ENCODE measurements around the gene CTDSPL. TPM values are rescaled to one million over a fixed set of nuclear protein-coding genes. Genes with fewer than 3 reads are reported as not detected.
"Not testable (repeated sequence)": the region's sequence is repeated elsewhere in the genome, so short reads cannot be mapped to it uniquely, and the experiment has no call there.

Gene CTDSPL, protein sequence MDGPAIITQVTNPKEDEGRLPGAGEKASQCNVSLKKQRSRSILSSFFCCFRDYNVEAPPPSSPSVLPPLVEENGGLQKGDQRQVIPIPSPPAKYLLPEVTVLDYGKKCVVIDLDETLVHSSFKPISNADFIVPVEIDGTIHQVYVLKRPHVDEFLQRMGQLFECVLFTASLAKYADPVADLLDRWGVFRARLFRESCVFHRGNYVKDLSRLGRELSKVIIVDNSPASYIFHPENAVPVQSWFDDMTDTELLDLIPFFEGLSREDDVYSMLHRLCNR
- 10 to 100 TPM; 29.8 to 50.2 (median 36.9) TPM for polyA plus RNA-seq (ENCODE audit: insufficient read length in 10 of 10)
- long read RNA-seq, donor 1, full-length matches to known transcripts: 9 of 23 reads
- long read RNA-seq, donor 1, partial matches to known transcripts: 14 of 23 reads
- long read RNA-seq, donor 1, other reads (novel, unspliced or antisense): 0 of 23 reads
- long read RNA-seq, donor 2, full-length matches to known transcripts: 7 of 12 reads
- long read RNA-seq, donor 2, partial matches to known transcripts: 5 of 12 reads
- long read RNA-seq, donor 2, other reads (novel, unspliced or antisense): 0 of 12 reads
- long read RNA-seq, donor 3: 0 reads
- long read RNA-seq, donor 4, full-length matches to known transcripts: 5 of 5 reads
- long read RNA-seq, donor 4, partial matches to known transcripts: 0 of 5 reads
- long read RNA-seq, donor 4, other reads (novel, unspliced or antisense): 0 of 5 reads
- long read RNA-seq, donor 5, full-length matches to known transcripts: 7 of 13 reads
- long read RNA-seq, donor 5, partial matches to known transcripts: 6 of 13 reads
- long read RNA-seq, donor 5, other reads (novel, unspliced or antisense): 0 of 13 reads
- long read RNA-seq, donor 6, full-length matches to known transcripts: 4 of 34 reads
- long read RNA-seq, donor 6, partial matches to known transcripts: 30 of 34 reads
- long read RNA-seq, donor 6, other reads (novel, unspliced or antisense): 0 of 34 reads
- long read RNA-seq, donor 7, full-length matches to known transcripts: 13 of 13 reads
- long read RNA-seq, donor 7, partial matches to known transcripts: 0 of 13 reads
- long read RNA-seq, donor 7, other reads (novel, unspliced or antisense): 0 of 13 reads
- long read RNA-seq, donor 8, full-length matches to known transcripts: 3 of 3 reads
- long read RNA-seq, donor 8, partial matches to known transcripts: 0 of 3 reads
- long read RNA-seq, donor 8, other reads (novel, unspliced or antisense): 0 of 3 reads
- long read RNA-seq, donor 9, full-length matches to known transcripts: 5 of 5 reads
- long read RNA-seq, donor 9, partial matches to known transcripts: 0 of 5 reads
- long read RNA-seq, donor 9, other reads (novel, unspliced or antisense): 0 of 5 reads

DNA sequence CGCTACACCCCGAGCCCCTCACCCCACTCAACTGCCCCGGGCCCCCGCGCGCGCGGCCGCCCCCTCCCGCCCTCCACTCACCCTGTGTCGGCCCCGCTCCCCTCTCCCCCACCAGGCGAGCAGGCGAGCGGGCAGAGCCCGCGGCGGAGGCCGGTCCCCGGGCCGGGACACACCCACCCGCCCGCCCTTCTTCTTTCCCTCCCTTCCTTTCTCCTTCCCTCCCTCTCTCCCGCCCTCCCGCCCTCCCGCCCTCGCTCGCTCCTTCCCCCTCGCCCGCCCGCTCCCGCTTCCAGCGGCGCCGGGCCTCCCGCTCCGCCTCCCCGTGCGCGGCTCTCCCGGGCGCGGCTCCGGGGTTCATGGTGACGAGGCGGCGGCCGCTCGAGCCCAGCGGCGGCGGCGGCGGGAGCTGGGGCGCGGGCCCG lies at the start of gene CTDSPL:
TSS of gene CTDSPL (plus strand) at position 261 of the 422 bp plus-strand sequence. CDS start 320 bp downstream, outside the sequence.
- peak; percentile 42 to 75 (median 66) for DNase-seq

DNA sequence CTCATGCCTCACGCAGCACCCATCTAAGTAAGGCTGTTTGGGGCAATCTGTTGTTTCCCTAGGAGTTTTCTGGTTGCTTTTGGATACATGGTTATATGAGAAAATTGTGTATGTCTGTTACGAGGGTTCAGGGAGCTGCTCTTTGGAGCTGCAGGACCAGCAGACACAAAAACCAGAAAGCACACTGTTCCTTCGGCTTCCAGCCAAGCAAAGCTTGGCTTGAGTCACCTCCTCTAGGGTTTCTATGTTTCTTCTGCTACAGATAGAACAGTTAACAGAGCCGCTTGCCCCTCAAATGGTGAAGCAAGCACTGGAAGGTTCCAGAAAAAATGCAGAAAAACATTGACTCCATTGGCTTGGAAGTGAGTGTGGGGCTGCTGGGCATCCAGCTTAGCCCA lies 49.2 kb upstream of the CTDSPL start:
- DNase-seq: peak in 2 of 3 donors; percentile 47 to 65

DNA sequence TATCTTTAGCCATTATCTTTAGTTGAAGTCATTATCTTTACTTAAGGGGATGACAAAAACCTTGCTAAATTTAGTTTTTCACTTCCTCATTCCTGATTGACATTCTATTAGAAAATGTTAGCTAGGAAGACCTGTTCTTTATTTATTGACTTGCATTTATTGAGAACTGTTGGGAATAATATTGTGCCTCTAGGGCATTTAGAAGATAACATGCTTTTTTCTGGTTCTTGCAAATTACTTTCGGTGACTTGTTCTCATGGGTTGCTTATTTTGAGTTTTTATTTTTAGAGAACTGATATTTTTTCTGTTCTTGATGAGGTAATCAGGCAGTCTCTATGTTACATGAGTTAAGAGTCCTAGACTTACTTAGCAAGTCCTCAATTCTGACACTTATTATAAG lies 48.3 kb upstream of the CTDSPL start:
- no peak for DNase-seq

DNA sequence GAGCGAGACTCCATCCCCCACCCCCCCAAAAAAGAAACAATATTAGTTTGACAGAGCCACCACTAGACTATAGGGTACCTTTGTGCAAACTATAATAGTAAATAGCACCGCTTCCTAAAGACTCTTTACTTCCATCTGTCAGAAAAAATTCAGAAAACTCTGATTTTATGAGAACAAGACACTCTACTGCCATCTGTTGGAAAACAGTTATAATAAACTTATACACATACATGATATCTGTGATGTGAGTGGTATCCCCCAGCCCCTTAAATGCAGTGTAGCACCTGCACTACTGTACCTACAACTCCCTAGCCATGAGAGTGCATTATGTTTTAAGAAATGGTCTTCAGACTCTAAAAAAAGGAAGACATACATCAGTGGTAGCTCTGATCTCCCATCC lies 47.1 kb upstream of the CTDSPL start:
- DNase-seq: no peak

DNA sequence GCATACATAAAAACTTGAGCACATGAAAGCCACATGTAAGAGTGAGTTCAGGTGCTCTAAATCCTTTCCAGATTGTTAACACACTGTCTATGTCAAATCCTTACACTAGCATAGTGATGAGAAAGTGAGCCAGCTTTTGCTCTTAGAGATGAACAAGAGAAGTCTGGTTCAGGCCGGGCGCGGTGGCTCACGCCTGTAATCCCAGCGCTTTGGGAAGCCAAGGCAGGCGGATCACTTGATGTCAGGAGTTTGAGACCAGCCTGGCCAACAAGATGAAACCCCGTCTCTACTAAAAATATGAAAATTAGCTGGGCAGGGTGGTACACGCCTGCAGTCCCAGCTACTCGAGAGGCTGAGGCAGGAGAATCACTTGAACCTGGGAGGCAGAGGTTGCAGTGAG lies 46.5 kb upstream of the CTDSPL start:
- not testable (repeated sequence) for DNase-seq

DNA sequence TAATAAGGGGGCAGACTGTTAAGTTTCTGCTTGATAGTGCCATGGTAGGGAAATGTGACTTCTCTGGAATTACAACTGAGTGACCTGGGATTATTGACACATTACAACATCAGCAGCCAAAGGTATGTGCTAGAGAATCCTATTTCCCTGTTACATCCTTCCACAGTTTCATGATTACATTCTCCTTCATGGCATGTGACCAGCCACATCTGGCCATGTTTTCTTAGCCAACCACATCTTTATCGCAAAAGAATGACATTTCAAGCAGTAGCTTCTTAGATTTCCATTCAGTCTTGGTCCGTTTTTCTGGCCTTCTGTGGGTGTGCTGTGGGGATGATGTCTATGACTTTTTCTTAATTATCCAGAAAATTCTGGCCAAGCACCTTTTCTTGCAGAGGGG lies 45.4 kb upstream of the CTDSPL start:
- DNase-seq: no peak

DNA sequence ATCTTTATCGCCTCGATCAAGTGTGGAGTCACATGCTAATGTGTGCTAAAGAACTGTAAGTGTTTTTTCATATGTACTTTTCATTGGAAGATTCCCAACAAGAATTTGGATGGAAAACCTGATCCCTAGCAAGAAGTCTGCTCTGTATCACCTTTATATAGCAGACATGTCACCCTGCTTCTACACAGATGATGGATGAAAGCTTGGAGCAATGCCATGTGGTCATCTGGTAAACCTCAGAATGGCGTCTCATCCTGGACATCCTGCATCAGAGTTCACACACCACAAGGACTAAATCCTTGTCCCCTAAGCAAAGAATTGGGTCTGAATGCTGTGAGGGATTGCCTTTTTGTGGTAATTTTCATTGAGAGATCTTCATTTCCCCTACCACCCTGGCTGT lies 42.1 kb upstream of the CTDSPL start:
- DNase-seq: no peak

DNA sequence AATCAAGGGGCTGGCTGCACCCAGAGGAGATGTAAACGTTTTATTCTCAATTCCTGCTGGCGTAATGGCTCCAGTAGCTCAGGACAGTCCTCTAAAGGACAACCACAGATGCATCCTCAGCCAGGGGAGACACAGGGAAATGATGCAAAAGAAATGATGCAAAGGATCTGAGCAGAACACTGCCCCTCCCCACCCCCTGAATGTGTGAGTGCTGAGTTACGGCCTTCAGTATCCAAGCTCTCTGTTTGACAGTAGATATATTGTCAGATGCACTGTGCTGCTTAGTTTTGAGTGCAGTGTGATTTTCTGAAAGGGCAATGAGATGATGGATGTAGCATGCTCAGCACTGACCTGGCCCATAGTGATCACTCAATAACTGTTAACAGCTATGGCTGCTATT lies 41.4 kb upstream of the CTDSPL start:
- no peak for DNase-seq

DNA sequence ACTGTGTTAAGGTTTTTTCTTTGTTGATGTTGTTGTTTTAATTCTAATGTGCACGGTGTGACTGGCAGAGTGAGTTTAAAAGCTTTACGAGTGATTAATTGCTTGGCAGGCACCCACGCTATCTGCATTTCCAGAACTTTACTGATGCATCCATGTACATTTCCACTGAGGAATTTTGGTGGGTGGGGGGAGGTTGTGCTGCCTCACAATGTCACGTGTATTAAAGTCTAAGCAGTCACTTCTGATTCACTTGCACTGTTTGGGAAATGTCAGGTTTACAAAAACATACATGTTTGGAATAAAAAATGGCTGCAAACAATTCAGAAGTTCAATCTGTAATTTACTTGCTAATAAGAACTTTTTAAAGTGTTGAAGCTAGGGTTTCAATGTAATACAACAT lies 38.5 kb upstream of the CTDSPL start:
- DNase-seq: no peak

DNA sequence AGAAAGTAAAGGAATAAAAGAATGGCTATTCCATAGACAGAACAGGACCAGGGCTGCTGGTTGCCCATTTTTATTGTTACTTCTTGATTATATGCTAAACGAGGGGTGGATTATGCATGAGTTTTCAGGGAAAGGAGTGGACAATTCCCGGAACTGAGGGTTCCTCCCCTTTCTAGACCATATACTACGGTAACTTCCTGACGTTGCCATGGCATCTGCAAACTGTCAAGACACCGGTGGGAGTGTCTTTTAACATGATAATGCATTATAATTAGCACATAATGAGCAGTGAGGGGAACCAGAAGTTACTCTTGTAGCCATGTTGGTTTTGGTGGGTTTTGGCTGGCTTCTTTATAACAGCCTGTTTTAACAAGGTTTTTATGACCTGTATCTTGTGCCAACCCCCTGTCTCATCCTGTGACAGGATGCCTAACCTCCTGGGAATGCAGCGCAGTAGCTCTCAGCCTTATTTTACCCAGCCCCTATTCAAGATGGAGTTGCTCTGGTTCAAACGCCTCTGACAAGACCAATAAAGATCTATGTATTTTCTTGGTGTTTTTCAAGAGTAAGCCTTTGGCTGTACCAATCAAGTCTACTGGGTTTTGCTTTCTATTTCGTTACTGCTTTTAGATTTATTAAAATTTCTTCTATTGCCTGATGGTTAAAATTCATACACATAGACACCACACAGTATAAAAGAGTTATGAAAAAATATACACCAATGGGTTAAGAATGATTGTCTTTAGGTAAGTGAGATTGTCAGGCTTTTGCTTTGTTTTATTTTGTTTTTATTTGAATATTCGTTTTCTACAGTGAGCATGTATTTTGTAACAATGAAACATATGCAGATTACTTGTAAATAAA lies 37.4 kb upstream of the CTDSPL start:
- no peak for DNase-seq

DNA sequence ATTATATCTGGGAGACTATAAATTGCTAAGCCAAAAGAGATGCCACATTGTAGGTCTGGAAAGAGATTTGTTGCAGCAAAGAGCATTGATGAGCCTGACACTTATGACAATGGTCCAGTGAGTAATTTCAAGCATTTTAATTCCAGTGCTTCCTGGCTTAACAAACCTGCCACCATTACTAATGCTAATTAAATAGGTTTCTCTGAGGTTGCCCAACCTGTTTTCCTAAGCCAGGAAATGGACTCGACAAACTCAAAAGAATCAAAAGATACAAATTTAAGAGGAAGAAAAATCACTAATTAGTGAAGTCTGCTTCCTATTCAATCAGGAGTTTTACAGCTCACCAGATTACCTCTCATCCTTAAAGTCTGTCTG lies 36.7 kb upstream of the CTDSPL start:
- DNase-seq: no peak

DNA sequence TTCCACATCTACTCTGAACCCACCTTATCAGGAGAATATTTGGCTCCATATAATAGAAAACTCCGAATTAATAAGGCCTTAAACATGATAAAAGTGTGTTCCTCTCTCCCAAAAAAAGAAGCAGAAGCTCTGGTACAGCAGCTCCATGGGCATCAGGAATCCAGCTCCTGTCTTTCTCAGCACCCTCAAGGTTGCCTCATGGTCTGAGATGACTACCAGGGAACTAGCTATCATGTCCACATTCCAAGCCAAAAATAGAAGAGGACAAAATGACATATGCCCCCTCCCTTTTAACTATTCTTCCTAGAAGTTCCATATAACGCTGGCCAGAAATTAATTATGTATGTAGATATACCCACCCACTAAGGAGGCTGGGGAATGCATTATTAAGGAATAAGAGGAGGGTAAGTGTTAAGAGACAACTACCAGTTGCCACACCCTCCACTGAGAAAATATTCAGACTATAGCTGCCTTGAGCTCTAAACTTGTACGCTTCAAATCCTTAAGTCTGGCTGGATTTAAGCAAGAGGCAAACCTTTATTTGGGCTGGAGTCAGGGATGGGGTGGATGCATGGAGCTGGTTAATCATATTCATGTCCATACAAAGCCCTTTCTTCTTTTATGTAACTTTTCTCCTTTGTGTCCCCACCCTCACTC lies 35.8 kb upstream of the CTDSPL start:
- DNase-seq: no peak

DNA sequence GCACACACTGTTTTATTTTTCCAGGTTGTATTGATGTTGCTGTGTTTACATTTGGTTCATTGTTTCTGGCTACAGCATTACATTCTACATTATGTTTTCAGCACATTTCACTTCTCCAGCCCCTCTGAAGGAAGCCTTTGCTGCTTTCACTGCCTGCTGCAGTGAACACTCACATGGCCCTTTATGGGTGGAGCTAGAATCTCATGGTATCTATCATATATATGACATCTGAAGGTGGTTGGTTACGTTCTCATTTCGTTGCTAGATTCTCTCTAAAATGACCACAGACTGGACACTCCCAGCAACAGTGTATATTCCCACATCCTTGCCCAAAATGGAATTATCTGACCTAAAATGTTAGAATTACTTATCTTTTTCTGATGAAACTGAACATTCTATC lies 35.2 kb upstream of the CTDSPL start:
- DNase-seq: no peak

DNA sequence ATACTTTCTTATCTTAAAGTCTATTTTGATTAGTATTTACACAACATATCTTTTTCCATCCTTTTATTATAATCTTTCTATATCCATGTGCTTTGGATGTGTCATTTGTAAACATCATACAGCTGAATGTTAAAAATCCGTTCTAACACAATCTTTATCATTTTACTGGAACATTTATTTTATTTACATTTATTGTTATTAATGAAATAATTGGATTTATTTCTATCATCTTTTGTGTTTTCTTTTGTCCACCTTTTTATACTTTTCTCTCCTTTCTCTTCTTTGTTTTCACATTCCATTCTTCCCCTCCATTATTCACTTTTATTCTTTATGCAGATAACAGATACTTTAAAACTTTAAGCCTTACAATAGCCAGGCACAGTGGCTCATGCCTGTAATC lies 34.7 kb upstream of the CTDSPL start:
- no peak for DNase-seq

DNA sequence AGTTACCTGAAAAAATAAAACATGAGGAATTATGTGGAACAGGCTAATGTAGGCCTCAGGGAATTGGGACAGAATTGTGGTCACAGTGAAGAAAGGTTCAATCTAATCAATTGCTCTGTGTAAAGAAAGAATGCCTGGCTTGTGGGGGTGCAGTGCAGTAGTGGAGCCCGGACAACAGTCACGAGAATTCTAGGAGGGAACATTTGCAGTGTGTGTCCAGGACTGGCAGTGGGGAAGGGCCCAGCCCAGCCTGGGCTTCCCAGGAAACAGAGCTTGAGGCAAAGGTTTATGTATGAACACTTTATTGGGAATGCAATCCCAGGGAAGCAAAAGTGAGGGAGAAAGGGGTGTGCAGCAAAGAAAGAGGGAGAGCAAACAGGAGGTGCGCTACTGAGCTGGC lies 29.2 kb upstream of the CTDSPL start:
- DNase-seq: no peak

DNA sequence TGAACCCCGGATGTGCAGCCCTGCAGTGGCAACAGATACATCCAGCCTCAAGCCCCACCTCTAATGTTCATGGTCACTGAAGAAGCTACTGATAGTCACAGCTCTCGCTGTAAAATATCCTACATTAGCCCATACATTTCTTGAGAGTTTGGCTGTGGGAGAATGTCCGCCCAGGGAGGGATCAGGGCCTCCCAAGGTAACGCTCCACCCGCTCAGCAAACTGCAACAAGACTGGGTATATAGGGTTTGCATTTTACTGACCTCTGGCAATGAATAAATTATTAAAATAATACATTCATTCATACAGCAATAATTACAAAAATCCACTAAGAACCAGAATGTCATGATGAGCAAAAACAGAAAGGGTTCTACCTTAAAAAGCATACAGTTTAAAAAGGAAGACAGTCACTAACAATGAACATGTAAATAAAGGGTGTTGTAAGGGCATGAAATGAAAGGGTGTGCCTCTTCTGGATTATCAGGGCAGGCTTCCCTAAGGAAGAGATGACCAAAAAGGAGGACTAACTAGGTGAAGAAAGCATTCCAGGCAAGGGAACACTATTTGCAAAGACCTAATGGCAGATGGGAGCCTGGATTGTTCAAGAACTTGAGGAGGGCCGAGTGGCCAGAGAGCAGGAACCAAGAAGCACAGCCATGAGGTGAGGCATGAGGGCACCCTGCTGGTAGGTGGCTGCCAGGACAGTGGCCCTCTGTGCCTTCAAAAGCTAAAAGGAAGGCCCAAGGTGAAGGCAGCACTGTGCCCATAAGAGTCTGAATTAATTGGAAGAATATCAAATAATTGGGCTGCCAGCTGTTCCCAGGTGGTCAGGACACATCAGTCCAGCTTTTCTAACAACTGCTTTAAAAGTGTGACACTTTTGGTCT lies 28.1 kb upstream of the CTDSPL start:
- no peak for DNase-seq

DNA sequence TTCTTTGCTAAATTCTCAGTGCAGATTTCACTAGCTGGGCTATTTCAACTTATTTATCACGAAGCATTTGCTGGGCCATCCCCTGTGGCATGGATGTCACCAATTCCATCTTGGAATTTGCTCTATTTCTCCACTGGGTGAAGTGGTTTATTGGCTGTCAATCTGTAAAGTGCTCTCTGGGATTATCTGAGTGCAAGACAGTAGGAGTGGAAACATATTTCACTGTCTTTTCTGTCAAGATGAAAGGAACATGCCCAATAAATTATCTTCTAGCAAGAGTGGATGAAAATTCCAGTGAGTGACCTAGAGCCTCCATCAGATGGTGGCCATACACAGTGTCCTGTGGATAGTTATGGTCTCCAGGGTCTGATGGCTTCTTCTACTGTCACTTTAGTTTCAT lies 25.1 kb upstream of the CTDSPL start:
- no peak for DNase-seq

DNA sequence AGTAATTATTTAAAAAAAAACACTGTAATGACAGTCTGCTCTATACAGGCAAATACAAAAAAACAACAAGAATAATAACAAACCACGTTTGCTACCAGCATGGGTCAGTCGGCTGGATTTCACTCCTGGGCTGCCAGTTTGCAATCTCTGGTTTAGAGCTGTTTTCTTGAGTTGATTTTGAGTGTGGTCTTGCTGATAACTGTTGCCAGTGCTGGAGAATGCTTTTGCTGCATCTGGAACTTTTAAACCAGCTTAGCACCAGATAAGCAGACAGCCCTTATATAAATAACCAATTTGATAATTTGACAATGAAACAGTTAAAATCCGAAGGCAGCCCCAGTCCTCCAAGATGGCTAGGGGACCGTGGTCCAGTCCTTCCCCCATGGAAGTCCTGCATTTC lies 14.0 kb upstream of the CTDSPL start:
- no peak for DNase-seq

Data from muscle of back (tissue), 13 donors.